CD14-positive monocyte (primary cell): Measurements from ENCODE around the gene KIAA0586. TPM values are rescaled to one million over a fixed set of nuclear protein-coding genes. Genes with fewer than 3 reads are reported as not detected.

ENCODE experiments used
- DNase-seq, 3 donors: peaks; one replicate each; pipeline ENCODE4 v3.0.0-alpha.2; 2011 to 2022
- H2AFZ ChIP-seq: 2 replicates; pipeline ENCODE4 v1.6.0; 2012; ENCODE audit warnings: mild to moderate bottlenecking, low read depth, low read length, inconsistent platforms; ENCODE audit not compliant: insufficient read depth, poor library complexity, severe bottlenecking
- H3K27ac ChIP-seq, 2 donors: 1 replicate in 1 of 2; 2 replicates in 1 of 2; pipeline ENCODE4 v1.5.1; 2012 to 2013; ENCODE audit warnings: low read length in 2 of 2, control low read depth in 1 of 2, inconsistent platforms in 1 of 2, low read depth in 1 of 2, mild to moderate bottlenecking in 1 of 2
- H3K27me3 ChIP-seq, 2 donors: one replicate each; pipeline versions ENCODE4 v1.6.0 to v1.6.1; 2011 to 2013; ENCODE audit warnings: low read length in 2 of 2; ENCODE audit not compliant: control insufficient read depth in 2 of 2, insufficient read depth in 2 of 2
- H3K36me3 ChIP-seq, 2 donors: replicated peaks in 1 of 2; 1 replicate in 1 of 2; 2 replicates in 1 of 2; pipeline versions ENCODE4 v1.5.1 to v1.6.1; 2012 to 2013; ENCODE audit warnings: low read length in 2 of 2, control low read depth in 1 of 2, inconsistent platforms in 1 of 2, mild to moderate bottlenecking in 1 of 2; ENCODE audit not compliant: insufficient read depth in 2 of 2, control insufficient read depth in 1 of 2
- H3K4me1 ChIP-seq, 2 donors: 1 replicate in 1 of 2; 2 replicates in 1 of 2; pipeline versions ENCODE4 v1.5.1 to v1.6.1; 2012 to 2013; ENCODE audit warnings: low read length in 2 of 2, control low read depth in 1 of 2, inconsistent platforms in 1 of 2, mild to moderate bottlenecking in 1 of 2, moderate library complexity in 1 of 2; ENCODE audit not compliant: insufficient read depth in 2 of 2, control insufficient read depth in 1 of 2
- H3K4me2 ChIP-seq: replicated peaks from 2 replicates; pipeline ENCODE3; 2012; ENCODE audit warnings: low read length, moderate library complexity, mild to moderate bottlenecking; ENCODE audit not compliant: poor library complexity, severe bottlenecking; ENCODE audit errors: extremely low read depth
- H3K4me3 ChIP-seq, 3 experiments: fragments of 200-600 bp in 1 of 3; sonication (generic) in 1 of 3; replicated peaks in 1 of 3; 1 replicate in 2 of 3; 2 replicates in 1 of 3; pipeline ENCODE4 v1.5.1; 2011 to 2013; ENCODE audit warnings: low read length in 3 of 3, mild to moderate bottlenecking in 3 of 3, control low read depth in 2 of 3, low read depth in 2 of 3, inconsistent platforms in 1 of 3, moderate library complexity in 1 of 3
- H3K79me2 ChIP-seq: 2 replicates; pipeline ENCODE4 v1.6.0; 2012; ENCODE audit warnings: mild to moderate bottlenecking, control low read depth, inconsistent platforms, low read length, moderate library complexity; ENCODE audit not compliant: insufficient read depth
- H3K9ac ChIP-seq: 2 replicates; pipeline ENCODE4 v1.6.0; 2017; ENCODE audit warnings: low read length, mild to moderate bottlenecking; ENCODE audit not compliant: insufficient read depth, poor library complexity, severe bottlenecking
- H3K9me3 ChIP-seq, 2 donors: replicated peaks in 1 of 2; 1 replicate in 1 of 2; 2 replicates in 1 of 2; pipeline versions ENCODE4 v1.5.1 to v1.6.1; 2012 to 2013; ENCODE audit warnings: low read length in 2 of 2, control low read depth in 1 of 2; ENCODE audit not compliant: control insufficient read depth in 1 of 2, insufficient read depth in 1 of 2
- H4K20me1 ChIP-seq: 2 replicates; pipeline ENCODE4 v1.6.0; 2012; ENCODE audit warnings: mild to moderate bottlenecking, low read length, control low read depth, moderate library complexity; ENCODE audit not compliant: insufficient read depth
- H3K27ac Mint-ChIP-seq, 7 donors: one replicate each; pipeline ENCODE4 v1.8.0; 2020; ENCODE audit warnings: mild to moderate bottlenecking in 7 of 7, mixed read lengths in 7 of 7, moderate library complexity in 6 of 7, inconsistent platforms in 2 of 7
- H3K27me3 Mint-ChIP-seq, 3 donors: one replicate each; pipeline ENCODE4 v1.8.0; 2021 to 2022; ENCODE audit warnings: low read depth in 3 of 3, mild to moderate bottlenecking in 3 of 3, mixed read lengths in 3 of 3, moderate library complexity in 3 of 3, inconsistent platforms in 1 of 3
- H3K36me3 Mint-ChIP-seq, 2 donors: one replicate each; pipeline ENCODE4 v1.8.0; 2020; ENCODE audit warnings: mixed read lengths in 2 of 2, inconsistent platforms in 1 of 2, mild to moderate bottlenecking in 1 of 2
- H3K4me1 Mint-ChIP-seq: one replicate; pipeline ENCODE4 v1.8.0; 2020; ENCODE audit warnings: mild to moderate bottlenecking, mixed read lengths
- H3K4me3 Mint-ChIP-seq, 2 donors: one replicate each; pipeline ENCODE4 v1.8.0; 2020; ENCODE audit warnings: mild to moderate bottlenecking in 2 of 2, mixed read lengths in 2 of 2, moderate library complexity in 1 of 2
- H3K9me3 Mint-ChIP-seq, 7 donors: one replicate each; pipeline ENCODE4 v1.8.0; 2020 to 2022; ENCODE audit warnings: mixed read lengths in 7 of 7, mild to moderate bottlenecking in 6 of 7, moderate library complexity in 6 of 7, inconsistent platforms in 2 of 7
- CTCF ChIP-seq: fragments of 200-600 bp; IDR thresholded peaks from one replicate; pipeline ENCODE4 v1.8.0; 2022; ENCODE audit warnings: antibody characterized with exemption, mild to moderate bottlenecking
- WGBS: methylation state at CpG from one replicate; pipeline ENCODE4 v1.1.5; 2013; ENCODE audit warnings: missing lambda C conversion rate; ENCODE audit not compliant: insufficient coverage; 5-methylcytosine and 5-hydroxymethylcytosine counted together
- intact Hi-C, 2 donors: fragments of 100-400 bp; cut with micrococcal nuclease; formaldehyde crosslinking; loops; one replicate each; pipeline versions ENCODE4 v1.15.0 to v1.15.1; 2023
- polyA plus RNA-seq, 3 donors: library from polyadenylated mRNA; depleted of rRNA in 1 of 3; unstranded in 2 of 3; stranded (reverse) in 1 of 3; fragments of 300-500 nt in 2 of 3; fragments of >200 nt in 1 of 3; fragmentation: Illumina TruSeq in 2 of 3; gene quantifications; 1 replicate in 2 of 3; 2 replicates in 1 of 3; pipeline ENCODE4 v1.2.3, GENCODE V29; 2012 to 2021

Gene KIAA0586
- polyA plus RNA-seq, 3 donors: 3.4 to 7.5 (median 4.4) TPM

GRCh38 chr14:58598028-58598803, 170.7 kb downstream of the KIAA0586 start:
- no peak for TF ChIP-seq CTCF
- 90% methylated on average over 2 of the region's 4 CpGs for WGBS
- Histone ChIP-seq H3K27ac (no peak overlapping the region), H3K9me3 (no peaks in the 10 kb centered on the region), H3K9ac (no peak overlapping the region), H3K27me3 (no peaks in the 10 kb centered on the region), H4K20me1 (no peaks in the 10 kb centered on the region), H3K79me2 (no peaks in the 10 kb centered on the region), H2AFZ (no peak overlapping the region), H3K4me1 (no peaks in the 10 kb centered on the region), H3K4me3 (no peak overlapping the region), H3K36me3 (no peaks in the 10 kb centered on the region), H3K4me2 (no peak overlapping the region)
- no peak overlapping the region for H3K27ac Mint-ChIP-seq
- H3K4me1 Mint-ChIP-seq: no peaks in the 10 kb centered on the region
- peaks cover 0 to 2% (median 0%) of the 10 kb centered on the region in 7 donors for H3K9me3 Mint-ChIP-seq
- no peak for DNase-seq
- no peak overlapping the region for H3K4me3 Mint-ChIP-seq
- intact Hi-C loops: no loop called here
- no peaks in the 10 kb centered on the region for H3K36me3 Mint-ChIP-seq
- peaks cover 0 to 2% (median 0%) of the 10 kb centered on the region in 3 donors for H3K27me3 Mint-ChIP-seq

GRCh38 chr14:58598804-58599525, 171.4 kb downstream of the KIAA0586 start:
- Mint-ChIP-seq H3K4me1 (no peaks in the 10 kb centered on the region), H3K27ac (no peak overlapping the region), H3K4me3 (no peak overlapping the region), H3K27me3 (peaks cover 0 to 2% (median 0%) of the 10 kb centered on the region in 3 donors), H3K36me3 (no peaks in the 10 kb centered on the region), H3K9me3 (peaks cover 0 to 2% (median 0%) of the 10 kb centered on the region in 7 donors)
- Histone ChIP-seq H3K27ac (no peak overlapping the region), H3K27me3 (no peaks in the 10 kb centered on the region), H4K20me1 (no peaks in the 10 kb centered on the region), H3K9me3 (no peaks in the 10 kb centered on the region), H3K4me3 (no peak overlapping the region), H3K4me1 (no peaks in the 10 kb centered on the region), H3K79me2 (no peaks in the 10 kb centered on the region), H2AFZ (no peak overlapping the region), H3K36me3 (no peaks in the 10 kb centered on the region), H3K9ac (no peak overlapping the region), H3K4me2 (no peak overlapping the region)
- 89% methylated on average over 7 of the region's 11 CpGs for WGBS
- DNase-seq: no peak
- intact Hi-C loops: no loop called here
- no peak for TF ChIP-seq CTCF
